ENCODE measurements around the gene XPR1. TPM values are rescaled to one million over a fixed set of nuclear protein-coding genes. Genes with fewer than 3 reads are reported as not detected.
"Not testable (repeated sequence)": the region's sequence is repeated elsewhere in the genome, so short reads cannot be mapped to it uniquely, and the experiment has no call there.

XPR1 gene
- polyA plus RNA-seq, 4 donors: 36.1 to 43.1 (median 40.9) TPM

GRCh38 chr1:180641662-180642061, 9.8 kb downstream of the XPR1 start:
- DNase-seq (ENCODE audit: low read depth in 4 of 4, low spot score in 3 of 4): no peak

DNA sequence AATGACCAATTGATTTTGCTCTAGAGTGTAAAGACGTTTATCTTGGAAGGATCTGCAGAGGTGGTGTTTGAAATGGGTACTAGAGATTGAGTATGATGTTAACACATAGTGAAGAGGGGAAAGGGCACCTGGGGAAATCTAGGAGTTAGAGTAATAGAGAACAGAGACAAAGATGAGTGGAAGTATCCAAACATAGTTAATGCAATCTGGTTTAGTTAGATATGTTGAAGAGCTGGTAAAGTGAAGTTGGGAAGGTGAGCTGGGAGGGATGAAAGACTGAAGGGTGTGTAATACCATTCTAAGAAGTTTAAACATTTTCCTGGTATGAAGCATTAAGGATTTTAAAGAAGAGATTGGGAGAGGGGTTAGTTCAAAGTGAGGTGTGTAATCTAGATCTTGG, 11.0 kb downstream of the XPR1 start:
- DNase-seq (ENCODE audit: low read depth in 4 of 4, low spot score in 3 of 4): no peak

DNA sequence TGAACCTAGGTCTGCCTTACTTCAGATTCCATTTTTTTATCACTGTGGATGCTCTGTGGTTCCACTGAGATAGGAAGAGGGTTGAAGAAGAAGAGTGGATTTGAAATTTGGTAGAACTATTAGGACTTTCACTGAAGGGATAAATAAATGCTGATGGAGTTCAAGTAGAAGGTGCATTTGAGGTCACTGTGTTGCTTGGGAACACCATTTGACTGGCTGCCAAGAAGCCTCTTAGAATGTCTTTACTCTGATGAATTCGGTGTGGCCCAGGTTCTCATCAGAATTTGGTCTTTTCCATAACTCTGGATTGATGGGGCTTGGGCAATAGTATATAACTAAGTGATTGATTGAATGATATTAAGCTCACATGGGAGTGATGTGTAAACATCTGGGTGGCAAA, 11.9 kb downstream of the XPR1 start:
- DNase-seq (ENCODE audit: low read depth in 4 of 4, low spot score in 3 of 4): no peak

- no peak for DNase-seq (ENCODE audit: low read depth in 4 of 4, low spot score in 3 of 4)
These were observed 12.8 kb downstream of the XPR1 start for GRCh38 chr1:180644526-180645192.

DNA sequence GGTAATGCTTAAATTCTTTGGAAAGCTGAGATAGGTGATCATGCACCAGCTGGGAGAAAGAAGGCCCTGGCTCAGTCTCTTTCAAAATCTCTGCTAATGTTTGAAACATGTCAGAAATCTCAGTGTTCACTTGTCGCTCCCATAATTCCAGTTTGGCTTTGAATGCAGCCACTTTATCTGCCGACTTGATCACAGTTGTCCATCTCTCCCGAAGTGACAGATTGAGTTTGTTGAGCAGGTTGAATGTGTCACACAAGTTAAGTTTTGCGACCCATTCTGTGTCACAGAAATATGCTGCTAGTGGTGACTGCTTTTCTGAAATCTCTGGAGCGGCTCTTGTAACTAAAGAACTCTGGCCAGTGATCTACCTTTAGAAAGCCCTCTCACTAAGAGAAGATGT, 13.4 kb downstream of the XPR1 start:
- not testable (repeated sequence) for DNase-seq (ENCODE audit: low read depth in 4 of 4, low spot score in 3 of 4)

DNA sequence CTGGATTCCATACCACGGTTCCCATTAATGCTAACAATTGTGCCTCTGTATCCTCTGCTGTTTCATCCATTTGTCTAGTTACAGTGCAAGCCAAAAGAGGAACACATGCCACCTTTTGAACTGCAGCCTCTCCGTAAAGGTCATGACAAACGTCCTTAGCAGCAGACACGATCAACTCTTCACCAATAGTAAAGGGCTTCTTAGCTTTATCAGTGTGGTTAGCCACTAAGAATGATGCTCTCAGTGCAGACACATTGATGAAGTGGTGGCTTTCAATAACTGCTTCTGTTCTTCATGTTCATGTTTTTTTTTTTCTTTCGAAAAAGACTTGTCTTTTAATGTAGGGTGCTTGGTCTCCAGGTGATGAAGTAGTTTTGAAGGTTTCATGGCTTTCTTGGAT, 14.3 kb downstream of the XPR1 start:
- DNase-seq (ENCODE audit: low read depth in 4 of 4, low spot score in 3 of 4): no peak

- DNase-seq (ENCODE audit: low read depth in 4 of 4, low spot score in 3 of 4): no peak
These were observed 14.7 kb downstream of the XPR1 start for GRCh38 chr1:180646547-180646946.

- DNase-seq (ENCODE audit: low read depth in 4 of 4, low spot score in 3 of 4): no peak
These were observed 21.0 kb downstream of the XPR1 start for GRCh38 chr1:180652792-180653191.

DNA sequence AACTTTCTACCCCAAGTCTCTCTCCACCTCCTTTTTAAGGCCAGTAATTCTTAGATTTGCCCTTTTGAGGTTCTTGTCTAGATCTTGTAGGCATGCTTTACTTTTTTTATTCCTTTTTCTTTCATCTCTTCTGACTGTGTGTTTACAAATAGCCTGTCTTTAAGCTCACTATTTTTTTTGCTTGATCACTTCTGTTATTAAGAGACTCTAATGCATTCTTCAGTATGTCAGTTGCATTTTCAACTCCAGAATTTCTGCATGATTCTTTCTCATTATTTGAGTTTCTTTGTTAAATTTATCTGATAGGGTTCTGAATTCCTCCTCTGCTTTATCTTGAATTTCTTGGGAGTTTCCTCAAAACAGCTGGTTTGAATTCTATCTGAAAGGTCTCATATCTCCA, 30.9 kb downstream of the XPR1 start:
- DNase-seq (ENCODE audit: low read depth in 4 of 4, low spot score in 3 of 4): no peak

- no peak for DNase-seq (ENCODE audit: low read depth in 4 of 4, low spot score in 3 of 4)
These were observed 38.9 kb downstream of the XPR1 start for GRCh38 chr1:180670681-180671080.

DNA sequence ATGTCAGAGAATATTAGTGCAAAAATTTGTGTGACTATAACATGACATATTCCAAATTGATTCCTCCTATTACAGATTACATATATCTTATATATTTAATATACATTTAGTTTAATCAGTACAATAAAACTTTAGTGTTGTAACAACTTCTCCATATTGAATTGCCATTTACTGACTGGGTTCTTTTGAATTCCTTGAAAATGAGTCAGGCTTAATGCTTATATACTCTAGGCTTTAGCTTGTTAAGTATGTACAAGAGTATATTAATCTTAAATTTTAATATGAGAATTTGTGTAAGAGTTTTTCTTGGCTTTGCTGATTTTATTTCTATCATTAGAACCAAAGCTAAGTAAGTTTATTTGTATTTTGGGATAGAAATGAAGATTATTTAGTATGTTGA, 40.3 kb downstream of the XPR1 start:
- no peak for DNase-seq (ENCODE audit: low read depth in 4 of 4, low spot score in 3 of 4)

- no peak for DNase-seq (ENCODE audit: low read depth in 4 of 4, low spot score in 3 of 4)
These were observed 40.7 kb downstream of the XPR1 start for GRCh38 chr1:180672505-180672904.

- DNase-seq (ENCODE audit: low read depth in 4 of 4, low spot score in 3 of 4): no peak
These were observed 43.0 kb downstream of the XPR1 start for GRCh38 chr1:180674603-180675530.

- DNase-seq (ENCODE audit: low read depth in 4 of 4, low spot score in 3 of 4): no peak
These were observed 43.8 kb downstream of the XPR1 start for GRCh38 chr1:180675586-180675985.

- DNase-seq (ENCODE audit: low read depth in 4 of 4, low spot score in 3 of 4): no peak
These were observed 48.8 kb downstream of the XPR1 start for GRCh38 chr1:180680558-180681144.

DNA sequence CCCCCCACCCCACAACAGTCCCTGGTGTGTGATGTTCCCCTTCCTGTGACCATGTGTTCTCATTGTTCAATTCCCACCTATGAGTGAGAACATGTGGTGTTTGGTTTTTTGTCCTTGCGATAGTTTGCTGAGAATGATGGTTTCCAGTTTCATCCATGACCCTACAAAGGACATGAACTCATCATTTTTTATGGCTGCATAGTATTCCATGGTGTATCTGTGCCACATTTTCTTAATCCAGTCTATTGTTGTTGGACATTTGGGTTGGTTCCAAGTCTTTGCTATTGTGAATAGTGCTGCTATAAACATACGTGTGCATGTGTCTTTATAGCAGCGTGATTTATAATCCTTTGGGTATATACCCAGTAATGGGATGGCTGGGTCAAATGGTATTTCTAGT, 51.3 kb downstream of the XPR1 start:
- DNase-seq (ENCODE audit: low read depth in 4 of 4, low spot score in 3 of 4): not testable (repeated sequence)

GRCh38 chr1:180691322-180691913, 59.6 kb downstream of the XPR1 start:
- no peak for DNase-seq (ENCODE audit: low read depth in 4 of 4, low spot score in 3 of 4)

- no peak for DNase-seq (ENCODE audit: low read depth in 4 of 4, low spot score in 3 of 4)
These were observed 61.9 kb downstream of the XPR1 start for GRCh38 chr1:180693564-180694244.

DNA sequence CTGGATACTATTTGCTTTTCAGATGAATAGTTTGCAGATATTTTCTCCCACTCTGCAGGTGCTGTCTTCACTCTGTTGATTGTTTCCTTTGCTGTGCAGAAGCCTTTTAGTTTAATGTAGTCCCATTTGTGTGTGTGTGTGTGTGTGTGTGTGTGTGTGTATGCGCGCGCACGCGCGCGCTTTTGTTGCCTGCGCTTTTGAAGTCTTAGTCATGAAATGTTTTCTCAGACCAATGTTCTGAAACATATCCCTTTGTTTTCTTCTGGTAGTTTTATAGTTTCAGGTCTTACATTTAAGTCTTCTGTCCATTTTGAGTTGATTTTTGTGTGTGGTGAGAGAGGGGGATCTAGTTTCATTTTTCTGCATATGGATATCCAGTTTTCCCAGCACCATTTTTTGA, 63.5 kb downstream of the XPR1 start:
- no peak for DNase-seq (ENCODE audit: low read depth in 4 of 4, low spot score in 3 of 4)

DNA sequence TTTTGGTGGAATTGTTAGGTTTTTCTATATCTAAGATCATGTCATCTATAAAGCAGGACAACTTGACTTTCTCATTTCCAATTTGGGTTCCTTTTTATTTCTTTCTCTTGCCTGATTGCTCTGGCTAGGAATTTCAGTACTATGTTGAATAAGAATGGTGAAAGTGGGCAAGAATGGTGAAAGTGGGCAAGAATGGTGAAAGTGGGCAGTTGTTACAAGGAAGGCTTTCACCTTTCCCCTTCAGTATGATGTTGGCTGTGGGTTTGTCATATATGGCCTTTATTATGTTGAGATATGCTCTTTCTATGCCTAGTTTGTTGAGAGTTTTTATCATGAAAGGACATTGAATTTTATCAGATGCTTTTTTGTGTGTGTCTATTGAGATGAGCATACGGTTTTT, 64.5 kb downstream of the XPR1 start:
- DNase-seq (ENCODE audit: low read depth in 4 of 4, low spot score in 3 of 4): no peak

DNA sequence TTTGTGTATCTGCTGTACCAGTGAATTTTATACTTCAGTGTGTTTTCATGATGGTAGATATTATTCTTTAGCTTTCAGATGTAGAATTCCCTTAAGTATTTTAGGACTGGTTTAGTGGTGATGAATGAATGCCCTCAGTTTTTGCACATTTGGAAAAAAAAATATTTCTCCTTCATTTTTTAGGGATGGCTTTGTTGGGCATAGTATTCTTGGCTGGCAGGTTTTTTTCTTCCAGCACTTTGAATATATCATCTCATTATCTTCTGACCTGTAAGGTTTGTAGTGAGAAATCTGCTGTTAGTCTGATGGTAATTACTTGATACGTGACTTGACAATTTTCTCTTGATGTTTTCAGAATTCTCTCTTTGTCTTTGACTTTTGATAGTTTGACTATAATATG, 66.8 kb downstream of the XPR1 start:
- no peak for DNase-seq (ENCODE audit: low read depth in 4 of 4, low spot score in 3 of 4)

Measured in right renal pelvis (tissue), 4 donors.